ENCODE results near the gene TMEM100.

The TMEM100 gene

DNA sequence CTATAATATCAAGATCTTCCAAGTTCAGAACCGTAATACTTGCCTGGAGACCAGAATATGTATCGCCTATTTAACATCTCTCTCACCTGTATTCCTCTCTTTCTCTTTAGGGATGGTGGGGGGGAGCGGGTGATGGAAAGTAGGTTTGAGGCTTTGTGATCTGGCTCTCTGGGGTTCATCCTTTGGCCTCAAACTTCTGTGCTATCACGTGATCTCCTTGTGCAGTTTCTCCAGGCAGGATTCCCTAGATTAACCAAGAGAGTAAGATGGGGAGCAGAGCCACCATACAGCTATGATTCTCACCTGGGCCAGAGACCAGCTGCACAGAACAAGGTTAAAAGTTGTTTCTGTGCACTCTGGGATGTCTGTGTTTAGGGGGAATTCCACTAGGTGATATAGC, 5.2 kb downstream of the TMEM100 start:
- DNase-seq, result no peak

DNA sequence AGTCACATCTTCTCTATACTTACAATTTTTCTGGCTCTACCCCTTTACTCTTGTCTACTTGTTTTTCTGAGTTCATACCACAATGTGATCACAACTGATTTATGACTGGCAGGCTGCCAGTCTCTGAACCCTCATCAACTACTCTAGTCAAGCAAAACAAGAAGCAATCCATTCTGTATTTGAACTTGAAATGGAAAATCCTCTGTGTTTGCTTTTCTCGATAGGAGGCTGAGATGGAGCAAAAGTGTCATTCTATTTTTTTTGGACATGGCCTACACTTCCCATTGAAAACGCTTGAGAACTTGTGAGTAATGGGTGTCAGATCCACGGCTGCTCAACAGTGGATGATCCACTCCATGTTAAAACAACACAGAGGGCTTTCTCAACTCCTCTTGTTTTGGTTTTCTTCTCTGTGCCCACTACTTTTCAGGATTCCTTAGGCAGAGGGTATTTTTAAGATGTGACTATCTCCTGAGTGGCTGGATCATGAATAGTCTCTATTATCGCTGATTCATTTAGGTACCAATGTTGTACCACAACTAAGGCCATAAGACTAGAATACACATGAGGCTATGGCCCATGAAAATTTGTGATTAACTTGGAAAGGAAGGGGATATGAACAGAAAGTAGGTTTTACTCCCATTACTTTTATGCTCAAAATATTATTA, 11.7 kb downstream of the TMEM100 start:
- DNase-seq, result no peak

DNA sequence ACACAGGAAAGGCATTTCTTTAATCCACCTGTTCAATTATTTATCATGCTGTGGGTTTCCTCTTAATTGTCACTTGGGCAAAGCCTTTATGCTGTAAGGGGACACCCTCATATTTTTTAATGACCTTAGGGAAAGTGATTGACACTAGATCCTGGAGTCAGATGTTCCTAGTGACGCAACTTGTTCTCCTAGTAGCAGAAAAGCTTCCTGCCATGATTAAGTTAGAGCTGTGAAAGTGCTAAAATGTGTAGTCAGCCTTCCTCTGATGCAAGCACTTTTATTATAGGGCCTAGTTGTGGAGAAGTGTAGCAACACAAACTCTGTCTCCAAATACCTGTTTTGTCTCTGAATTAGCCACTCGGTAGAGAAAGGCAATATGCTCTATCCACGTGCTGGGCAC, 12.3 kb downstream of the TMEM100 start:
- no peak for DNase-seq

DNA sequence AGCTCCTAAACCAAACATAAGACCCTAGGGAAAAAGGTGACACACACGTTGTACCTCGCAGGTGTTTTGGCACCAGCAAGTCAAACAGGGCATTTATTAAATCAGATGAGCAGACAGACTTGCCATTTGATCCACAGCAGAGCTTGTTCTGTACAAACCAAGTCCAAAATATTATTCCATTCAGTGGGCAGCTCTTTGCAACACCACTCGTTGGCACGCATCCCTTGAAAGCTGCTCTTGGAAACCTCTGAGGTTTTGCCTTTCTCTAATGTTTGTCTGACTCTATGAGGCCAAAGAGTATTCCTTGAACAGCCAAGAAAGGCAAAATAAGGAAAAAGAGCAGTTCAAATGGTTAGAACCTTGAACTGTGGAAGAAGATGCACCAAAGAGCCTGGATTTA, 12.7 kb downstream of the TMEM100 start:
- DNase-seq, result no peak

DNA sequence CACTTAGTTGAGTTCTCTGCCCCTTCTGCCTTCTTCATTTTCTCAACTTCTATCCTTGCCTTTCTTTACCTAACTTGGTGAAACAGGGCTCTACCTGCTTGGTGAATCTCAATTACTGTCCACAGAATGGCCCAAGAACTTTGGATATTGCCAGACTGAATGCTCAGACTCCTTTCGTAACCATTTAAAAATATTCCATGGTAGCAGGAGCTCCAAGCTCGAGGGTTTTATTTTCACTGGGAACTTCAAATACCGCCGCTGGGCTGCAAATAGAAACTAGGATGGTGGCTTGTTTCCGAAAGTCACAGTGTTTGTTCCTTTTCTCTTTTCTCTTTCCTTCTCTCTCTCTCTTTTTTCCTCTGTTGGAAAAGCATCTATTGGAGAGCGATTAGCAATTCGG, 13.2 kb downstream of the TMEM100 start:
- no peak for DNase-seq

DNA sequence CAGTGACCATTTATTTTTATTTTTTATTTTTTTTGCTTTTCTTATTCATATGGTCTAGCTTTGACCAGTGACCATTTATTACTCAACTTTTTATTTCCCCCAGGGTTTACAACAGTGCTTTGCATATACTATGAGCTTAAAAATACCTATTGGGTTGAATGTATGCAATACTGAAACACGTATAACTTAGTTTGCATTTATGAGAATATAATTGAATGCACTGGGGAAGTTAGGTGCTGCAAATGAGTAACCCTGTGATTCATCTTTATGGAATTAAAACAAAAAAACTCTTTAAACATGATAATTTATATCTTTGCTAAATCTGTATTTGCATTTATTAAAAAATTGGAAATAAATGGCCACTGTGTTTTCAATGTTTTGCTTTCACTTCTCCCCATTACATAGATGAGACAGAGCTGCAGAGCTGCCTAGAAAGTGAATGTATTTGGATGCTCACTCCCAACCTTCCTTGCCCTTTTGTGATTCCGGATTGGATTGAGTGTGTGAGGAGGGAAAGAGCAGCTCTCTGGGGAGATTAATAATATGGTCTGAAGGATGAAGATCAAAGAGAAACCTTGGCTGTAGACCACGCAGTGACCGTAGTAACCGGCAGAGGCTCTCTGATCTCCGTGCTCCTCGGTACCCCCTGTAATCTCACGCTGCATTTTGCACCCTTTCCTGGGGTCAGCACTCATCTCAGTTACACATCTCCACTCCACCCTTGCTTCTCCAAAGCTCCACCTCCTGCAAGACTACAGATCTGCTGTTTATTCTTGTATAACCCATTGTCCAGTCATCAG, 14.3 kb downstream of the TMEM100 start:
- DNase-seq, result no peak

DNA sequence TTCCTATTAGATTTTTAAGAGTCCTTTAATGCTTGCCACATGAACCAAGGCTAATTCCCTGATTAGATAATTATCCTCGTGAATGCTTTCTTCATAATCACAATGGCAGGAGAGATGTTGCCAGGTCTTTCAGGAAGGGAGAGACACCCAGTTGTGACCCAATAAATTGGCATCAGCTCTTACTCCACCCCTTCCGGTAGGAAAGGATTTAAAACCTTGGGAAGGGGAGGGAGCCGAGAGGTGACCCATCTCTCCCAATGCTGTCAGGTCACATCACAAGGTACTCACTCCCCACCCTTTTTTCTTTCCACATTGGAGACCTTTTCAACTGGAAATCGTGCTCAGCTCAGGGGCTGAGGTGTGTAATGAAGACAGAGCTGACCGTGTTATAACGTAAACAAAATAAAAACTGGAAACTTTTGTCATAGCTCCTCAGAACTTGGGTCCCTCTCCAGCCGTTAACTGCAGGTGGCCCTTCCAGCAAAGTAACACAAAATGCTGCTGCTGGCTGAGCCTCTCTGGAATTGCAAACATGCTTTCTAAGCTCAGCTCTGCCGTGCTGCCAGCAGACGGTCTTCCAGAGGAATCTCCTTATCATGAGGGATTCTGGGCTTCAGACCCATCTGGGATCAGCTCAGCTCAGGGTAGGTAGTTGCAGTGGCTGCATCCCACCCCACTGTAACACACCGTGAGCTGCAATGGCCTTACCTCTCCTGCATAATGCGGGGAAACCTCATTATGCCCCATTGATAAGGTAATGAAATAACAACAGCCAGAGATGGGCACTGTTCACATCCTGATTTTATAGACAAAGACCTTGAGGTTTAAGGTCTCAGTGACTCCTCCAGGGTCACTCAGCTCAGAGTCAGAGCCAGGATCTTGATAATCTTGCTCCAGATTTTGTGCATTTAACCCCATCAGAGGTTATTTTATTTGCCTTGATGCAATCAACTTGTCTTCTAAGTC, 15.6 kb downstream of the TMEM100 start:
- no peak for DNase-seq

DNA sequence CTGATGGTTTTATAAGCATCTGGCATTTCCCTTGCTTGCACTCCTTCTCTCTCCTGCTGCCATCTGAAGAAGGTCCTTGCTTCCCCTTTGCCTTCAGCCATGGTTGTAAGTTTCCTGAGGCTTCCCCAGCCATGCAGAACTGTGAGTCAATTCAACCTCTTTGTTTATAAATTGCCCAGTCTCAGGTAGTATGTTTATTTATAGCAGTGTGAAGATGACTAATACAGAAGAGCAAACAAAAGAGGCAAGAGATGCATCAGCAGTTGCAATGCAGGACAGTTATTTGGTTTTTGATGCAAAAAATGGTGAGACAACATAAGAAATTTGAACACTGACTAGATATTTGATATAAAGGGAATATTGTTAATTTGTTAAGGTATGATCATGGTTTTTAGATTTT, 16.8 kb downstream of the TMEM100 start:
- DNase-seq, result no peak

DNA sequence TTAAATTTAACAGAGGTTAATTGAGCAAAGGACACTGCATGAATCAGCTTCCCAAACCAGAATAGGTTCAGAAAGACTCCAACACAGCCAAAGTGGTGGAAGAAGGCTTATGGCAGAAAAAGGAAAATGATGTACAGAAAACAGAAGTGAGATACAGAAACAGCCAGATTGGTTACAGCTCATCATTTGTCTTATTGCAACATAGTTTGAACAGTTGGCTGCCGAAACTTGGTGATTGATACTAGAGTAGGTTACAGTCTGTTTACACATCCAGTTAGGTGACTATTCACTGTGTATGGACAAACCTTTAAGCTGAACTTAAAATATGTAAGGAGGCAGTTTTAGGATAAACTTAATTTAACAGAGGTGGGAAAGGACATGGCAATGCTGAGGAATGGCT, 18.3 kb downstream of the TMEM100 start:
- DNase-seq, result no peak

DNA sequence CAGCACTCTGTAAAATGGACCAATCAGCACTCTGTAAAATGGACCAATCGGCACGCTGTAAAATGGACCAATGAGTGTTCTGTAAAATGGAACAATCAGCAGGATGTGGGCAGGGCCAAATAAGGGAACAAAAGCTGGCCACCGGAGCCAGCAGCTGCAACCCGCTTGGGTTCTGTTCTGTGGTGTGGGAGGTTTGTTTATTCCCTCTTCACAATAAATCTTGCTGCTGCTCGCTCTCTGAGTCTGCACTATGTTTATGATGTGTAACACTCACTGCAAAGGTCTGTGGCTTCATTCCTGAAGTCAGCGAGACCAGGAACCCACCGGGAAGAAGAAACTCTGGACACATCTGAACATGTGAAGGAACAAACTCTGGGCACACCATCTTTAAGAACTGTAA, 20.5 kb downstream of the TMEM100 start:
- no peak for DNase-seq

DNA sequence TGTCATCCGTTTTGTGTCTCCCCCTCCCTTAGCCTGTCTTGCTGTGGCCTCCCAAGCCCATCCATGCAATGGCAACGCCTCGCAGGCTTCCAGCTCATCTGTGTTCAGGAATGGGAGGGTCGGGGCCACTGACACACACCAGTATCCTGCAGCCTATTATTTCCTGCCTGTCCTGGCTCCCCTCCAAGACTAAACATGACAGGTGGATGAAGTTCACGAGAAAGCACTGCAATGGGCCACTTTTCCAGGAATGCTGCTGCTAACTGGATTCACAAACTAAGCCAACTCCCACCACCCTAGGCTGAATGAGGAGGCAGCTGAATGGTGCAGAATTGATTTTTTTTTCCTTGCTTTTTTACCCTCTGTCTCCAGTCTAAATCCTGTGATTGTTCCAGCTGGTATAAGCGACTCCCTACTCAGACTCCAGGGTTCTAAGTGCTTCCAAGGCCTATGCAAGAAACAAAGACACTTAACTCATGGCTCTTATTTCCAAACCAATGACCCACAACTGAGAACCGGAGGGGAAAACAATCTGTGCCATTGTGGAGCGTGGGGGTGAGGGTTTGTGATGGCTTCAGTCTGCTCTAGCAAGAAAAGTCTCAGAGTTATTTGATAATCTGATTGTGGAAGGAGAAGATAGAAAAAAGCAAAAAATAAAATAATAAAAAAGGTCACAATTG, 23.3 kb downstream of the TMEM100 start:
- DNase-seq, result no peak

DNA sequence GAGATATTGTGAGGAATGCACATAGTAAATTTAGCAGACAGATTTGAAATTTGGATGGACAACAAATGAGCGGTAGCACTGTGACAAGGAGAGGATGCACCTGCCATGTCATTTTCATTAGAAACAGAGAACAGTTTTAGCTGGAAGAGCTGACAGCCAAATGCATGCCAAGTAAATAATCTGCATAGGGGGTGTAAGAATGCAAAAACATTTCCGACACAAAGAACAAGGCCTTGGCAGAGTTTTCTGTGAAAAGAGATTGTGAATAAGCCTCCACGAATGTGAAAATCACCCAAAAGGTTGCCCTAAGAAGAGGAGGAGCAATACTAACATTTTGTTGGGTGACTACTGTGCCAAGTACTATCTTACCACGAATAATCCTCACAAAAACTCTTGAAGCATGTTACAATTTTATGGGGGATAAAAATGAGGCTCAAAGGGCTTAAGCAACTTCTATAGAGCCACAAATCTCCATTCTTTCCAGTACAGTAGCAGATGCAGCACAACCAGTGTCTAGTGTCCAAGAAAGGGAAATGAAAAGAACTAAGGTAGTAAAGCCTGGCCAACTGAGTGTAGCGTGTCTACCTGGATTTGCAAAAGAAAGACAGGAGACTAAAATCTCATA, 28.3 kb downstream of the TMEM100 start:
- DNase-seq, result no peak

DNA sequence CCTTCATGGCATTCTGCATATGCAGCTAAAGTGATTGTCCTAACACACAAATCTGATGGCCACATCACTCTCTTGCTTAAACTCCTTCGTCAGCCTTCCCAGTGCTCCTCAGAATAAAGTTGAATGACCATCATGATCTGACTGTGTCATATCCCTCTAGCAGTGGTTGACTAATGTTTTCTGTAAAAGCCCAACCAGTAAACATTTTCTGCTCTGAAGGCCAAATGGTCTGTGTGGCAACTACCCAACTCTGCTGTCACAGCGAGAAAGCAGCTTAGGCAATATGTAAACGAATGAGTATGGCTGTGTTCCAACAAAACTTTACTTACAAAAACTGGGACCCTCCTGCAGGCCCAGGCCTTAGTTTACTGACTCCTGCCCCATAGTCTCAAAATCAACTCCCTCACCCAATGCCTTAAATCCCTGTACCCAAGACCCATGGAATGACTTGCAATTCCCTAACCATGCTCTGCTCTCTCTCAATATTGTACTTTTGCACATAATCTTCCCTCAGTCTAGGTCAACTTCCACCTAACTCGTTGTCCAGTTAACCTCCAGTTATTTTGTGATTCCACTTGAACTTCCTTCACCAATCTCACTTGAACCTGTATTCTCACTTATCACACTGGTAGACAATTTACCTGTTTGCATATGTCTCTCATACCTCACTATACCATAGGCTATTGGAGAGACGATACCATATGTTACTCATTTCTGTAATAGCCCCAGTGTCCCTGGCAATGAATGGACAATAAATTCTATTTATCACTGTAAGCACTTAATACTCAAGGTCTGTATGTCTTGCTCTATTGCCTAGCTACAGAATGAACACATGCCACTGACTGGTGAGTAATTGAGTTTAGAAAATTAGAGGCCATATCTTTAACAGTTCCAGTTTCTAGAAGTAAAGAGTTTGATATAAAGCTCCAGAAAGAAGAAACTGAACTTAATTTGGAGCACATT, 29.1 kb downstream of the TMEM100 start:
- no peak for DNase-seq

DNA sequence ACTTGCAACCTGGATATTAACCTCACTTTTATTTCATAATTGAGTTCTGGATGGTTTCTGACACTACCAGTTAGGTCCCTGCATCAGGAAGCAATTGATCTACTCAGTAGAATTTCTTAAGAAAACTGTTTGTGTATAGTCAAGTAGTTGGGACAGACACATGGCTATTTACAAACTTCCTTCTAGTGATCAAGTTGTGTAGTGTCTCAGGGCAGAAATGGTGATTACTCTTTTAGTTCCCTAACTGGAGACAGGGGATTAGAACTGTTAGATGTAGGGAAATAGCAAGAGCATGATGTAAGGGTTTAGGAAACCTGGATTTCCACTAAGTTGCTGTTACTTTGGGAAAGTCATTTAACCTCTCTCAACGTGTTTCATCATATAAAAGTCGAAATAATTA, 30.4 kb downstream of the TMEM100 start:
- DNase-seq, result no peak

DNA sequence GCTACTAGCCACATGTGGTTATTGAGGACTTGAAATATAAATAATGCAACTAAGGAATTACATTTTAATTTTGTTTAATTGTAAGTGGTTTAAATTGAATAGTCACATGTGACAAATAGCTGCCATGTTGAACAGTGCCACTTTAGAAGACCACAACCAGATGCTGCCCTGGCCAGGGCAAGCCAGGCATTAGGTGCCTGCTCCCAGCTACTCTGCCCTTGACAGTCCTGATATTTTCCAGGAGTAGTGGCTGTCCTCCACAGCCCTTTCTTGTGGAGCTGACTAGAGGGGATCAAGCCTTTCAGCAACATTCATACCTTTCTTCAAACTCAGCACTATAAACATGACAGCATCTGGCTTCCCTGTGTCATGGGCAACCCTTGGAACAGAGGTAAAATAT, 31.0 kb downstream of the TMEM100 start:
- no peak for DNase-seq

DNA sequence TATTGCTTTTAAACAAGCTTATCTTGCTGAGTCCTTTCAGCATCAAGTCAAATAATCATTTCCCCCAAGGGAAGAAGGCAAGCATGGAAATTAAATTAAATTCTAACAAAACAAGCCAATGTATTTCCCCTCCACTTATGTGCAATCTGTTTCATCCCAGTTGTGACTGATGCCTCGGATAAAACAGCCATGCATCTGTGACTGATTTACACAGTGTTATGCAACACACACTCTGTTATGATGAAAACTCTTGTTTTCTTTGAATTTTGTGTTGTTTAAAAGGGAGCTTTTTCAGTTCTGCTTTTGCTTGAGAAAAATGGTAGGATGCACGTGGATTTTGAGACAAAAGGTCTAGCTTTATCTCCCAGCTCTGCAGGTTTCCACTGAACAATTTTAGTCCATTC, 32.6 kb downstream of the TMEM100 start:
- no peak for DNase-seq

DNA sequence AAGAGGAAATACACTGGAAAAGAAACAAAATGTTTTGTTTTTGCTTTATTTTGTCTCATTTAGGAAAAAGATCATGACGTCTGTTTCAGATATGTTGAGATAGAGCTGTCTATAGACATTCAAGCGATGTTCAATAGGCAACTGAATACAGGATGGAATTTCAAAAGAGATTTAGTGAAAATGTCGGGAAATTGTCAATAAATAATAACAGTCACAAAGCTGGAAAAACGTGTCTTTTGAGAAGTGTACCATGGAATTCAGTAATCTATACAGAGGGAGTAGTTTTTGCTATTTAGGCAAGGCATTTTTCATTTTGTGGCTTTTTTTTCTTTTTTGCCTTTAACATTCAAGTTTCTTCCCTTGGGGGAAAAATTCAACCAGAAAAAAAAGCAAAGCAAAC, 33.0 kb downstream of the TMEM100 start:
- no peak for DNase-seq

DNA sequence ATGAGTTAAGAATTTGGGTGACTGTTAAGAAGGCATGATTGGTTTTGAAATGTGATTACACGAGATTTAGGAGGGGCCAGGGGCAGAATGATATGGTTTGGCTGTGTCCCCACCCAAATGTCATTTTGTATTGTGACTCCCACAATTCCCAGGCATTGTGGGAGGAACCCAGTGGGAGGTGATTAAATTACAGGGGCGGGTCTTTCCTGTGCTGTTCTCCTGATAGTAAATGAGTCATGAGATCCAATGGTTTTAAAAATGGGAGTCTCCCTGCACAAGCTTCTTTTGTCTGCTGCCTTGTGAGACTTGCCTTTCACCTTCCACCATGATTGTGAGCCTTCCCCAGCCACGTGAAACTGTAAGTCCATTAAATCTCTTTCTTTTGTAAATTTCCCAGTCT, 34.6 kb downstream of the TMEM100 start:
- no peak for DNase-seq

DNA sequence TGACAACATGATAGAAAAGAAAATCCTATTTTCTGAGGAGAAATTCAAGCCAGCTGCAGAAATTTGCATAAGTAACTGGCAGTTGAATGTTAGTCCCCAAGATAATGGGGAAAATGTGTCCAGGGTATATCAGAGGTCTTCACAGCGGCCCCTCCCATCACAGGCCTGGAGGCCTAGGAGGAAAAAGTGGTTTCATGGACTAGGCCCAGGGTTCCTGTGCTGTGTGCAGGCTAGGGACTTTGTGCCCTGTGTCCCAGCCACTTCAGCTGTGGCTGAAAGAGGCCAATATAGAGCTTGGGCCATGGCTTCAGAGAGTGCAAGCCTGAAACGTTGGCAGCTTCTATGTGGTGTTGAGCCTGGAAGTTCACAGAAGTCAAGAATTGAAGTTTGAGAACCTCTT, 35.6 kb downstream of the TMEM100 start:
- DNase-seq, result no peak

DNA sequence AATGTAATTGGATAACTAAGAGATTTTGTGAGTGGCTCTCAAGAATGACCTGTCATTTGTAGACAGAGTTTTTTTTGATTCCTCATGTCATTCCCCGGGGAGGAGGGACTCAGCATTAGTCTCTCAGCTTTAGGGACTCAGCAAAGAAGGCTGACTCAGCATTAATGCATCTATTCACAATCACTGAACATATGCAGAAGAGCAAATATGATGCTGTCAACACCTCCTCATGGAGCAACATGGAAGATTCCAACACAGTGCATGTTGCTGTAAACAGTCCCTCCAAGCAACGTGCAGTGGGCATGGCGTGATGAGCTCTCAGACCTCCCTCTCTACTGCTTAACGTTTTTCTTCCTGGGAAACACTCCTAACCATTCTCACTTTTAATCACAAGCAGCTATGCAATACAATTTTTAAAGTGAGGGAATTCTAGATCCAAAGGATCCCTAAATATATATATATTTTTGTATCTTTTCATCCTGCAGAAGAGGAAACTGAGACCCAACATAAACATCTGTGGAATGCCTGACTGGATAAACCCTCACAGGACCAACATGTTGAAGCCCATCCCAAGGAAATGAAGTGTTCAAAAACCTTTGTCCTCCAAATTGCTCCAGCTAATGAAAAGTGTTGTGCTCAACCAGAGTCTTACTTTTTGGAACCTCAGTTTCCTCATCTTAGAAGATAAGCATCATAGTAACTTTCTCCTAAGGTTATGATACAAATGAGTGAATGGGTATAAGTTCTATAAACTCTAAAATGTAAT, 38.9 kb downstream of the TMEM100 start:
- no peak for DNase-seq

DNA sequence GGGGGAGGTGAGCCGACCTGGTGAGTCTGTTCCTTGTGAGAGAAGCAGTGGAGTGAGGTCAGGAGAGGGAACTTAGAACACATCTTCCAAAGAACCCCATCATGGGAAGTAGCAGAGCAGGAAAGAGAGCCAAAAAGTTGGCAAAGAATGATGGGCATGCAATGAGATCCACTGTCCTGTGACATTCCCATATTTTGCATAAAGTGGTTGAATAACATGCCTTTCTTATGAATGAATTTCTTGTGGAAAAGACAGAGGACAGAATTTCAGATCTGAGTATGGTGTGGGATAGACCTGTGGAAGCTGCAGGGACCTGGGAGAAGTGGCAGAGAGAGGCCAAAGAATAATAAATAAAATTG, 41.3 kb downstream of the TMEM100 start:
- DNase-seq, result no peak
